ENCODE measurements around the gene OR6C70. TPM values are rescaled to one million over a fixed set of nuclear protein-coding genes. Genes with fewer than 3 reads are reported as not detected.

The OR6C70 gene
- total and polyA plus RNA-seq, 2 of the 13 experiments (the other 11 are each of a cell fraction or from before 2014, with no cell fraction given): not detected

- no peak overlapping the region for H3K4me3 ChIP-seq (replicated peaks in 1 of 3; ENCODE audit: insufficient read depth in 1 of 3, low read depth in 2 of 3, low read length in 3 of 3)
- ChIA-PET POLR2A (no interaction called here), CTCF (ENCODE audit: low intra/inter-chr PET ratio, low total read pairs) (interaction anchor here (1.0 kb wide), 1 partner anchor 171 kb away, joined by 3 read pairs; no protein-coding TSS in a partner anchor)
- H3K4me1 ChIP-seq (ENCODE audit: insufficient read depth, low read length): no peaks in the 10 kb centered on the region
- no peak for FAIRE-seq
- H3K9ac ChIP-seq (ENCODE audit: insufficient read depth, low read depth, low read length): no peak overlapping the region
- H3K79me2 ChIP-seq (ENCODE audit: insufficient read depth, low read length): no peaks in the 10 kb centered on the region
- TF ChIP-seq NR2F6 (IDR thresholded peaks at IDR 0.05) (no peak), NR2F6 (CRISPR knock-in tag; IDR thresholded peaks at IDR 0.05) (no peak), ZNF160 (CRISPR knock-in tag; IDR thresholded peaks at IDR 0.05) (no peak), NCOR1 (IDR thresholded peaks at IDR 0.05; ENCODE audit: borderline replicate concordance, low read length) (no peak), ZSCAN20 (CRISPR knock-in tag; IDR thresholded peaks at IDR 0.05; ENCODE audit: borderline replicate concordance) (no peak), ZFP37 (CRISPR knock-in tag; IDR thresholded peaks at IDR 0.05; ENCODE audit: borderline replicate concordance) (no peak), ZNF720 (CRISPR knock-in tag; IDR thresholded peaks at IDR 0.05) (no peak), ETS1 (CRISPR knock-in tag; IDR thresholded peaks at IDR 0.05) (no peak), EP300 (IDR thresholded peaks at IDR 0.05; ENCODE audit: low read depth in 2 of 2, low read length in 2 of 2) (no peak), EP300 (CRISPR knock-in tag; IDR thresholded peaks at IDR 0.05; ENCODE audit: borderline replicate concordance) (no peak), ZNF776 (CRISPR knock-in tag; IDR thresholded peaks at IDR 0.05) (no peak), TRIM24 (CRISPR knock-in tag; IDR thresholded peaks at IDR 0.05) (no peak), ZBTB3 (CRISPR knock-in tag; IDR thresholded peaks at IDR 0.05; ENCODE audit: borderline replicate concordance, low read depth) (no peak)
- no peak for ATAC-seq
- no peaks in the 10 kb centered on the region for H4K20me1 ChIP-seq (ENCODE audit: insufficient read depth, low read length)
- BruUV-seq (replicated peaks): no TSS peak
- H3K9me3 ChIP-seq (ENCODE audit: low read length): no peaks in the 10 kb centered on the region
- in situ Hi-C loops (cut with HindIII; ENCODE audit: extremely low pct_ligation_motif_present, low pct_unique_long_range_greater_than_20kb) (loop anchor here (5.0 to 25.0 kb wide), 2 partner anchors 168 to 262 kb away; no protein-coding TSS in a partner anchor), intact Hi-C loops (cut with micrococcal nuclease; ENCODE audit: unreplicated experiment) (loop anchor here (5.0 kb wide), 1 partner anchor 53 kb away; no protein-coding TSS in a partner anchor)
- no peak overlapping the region for H3K27ac ChIP-seq (ENCODE audit: extremely low read length, insufficient read depth, low read length)
- no peak for DNase-seq (ENCODE audit: low spot score)
- no peak overlapping the region for H2AFZ ChIP-seq (ENCODE audit: low read length)
- H3K36me3 ChIP-seq (replicated peaks in 1 of 2; ENCODE audit: control insufficient read depth in 1 of 2, insufficient read depth in 2 of 2, low read length in 2 of 2): no peaks in the 10 kb centered on the region
- no peak overlapping the region for H3K4me2 ChIP-seq (ENCODE audit: low read depth, low read length)
- no peaks in the 10 kb centered on the region for H3K27me3 ChIP-seq (ENCODE audit: control insufficient read depth in 1 of 2, insufficient read depth in 2 of 2, low read length in 2 of 2)
Measured at GRCh38 chr12:55448825-55449224, 21.1 kb downstream of the OR6C70 start.
